ENCODE data around the gene TRIM17.

TRIM17 gene

DNA sequence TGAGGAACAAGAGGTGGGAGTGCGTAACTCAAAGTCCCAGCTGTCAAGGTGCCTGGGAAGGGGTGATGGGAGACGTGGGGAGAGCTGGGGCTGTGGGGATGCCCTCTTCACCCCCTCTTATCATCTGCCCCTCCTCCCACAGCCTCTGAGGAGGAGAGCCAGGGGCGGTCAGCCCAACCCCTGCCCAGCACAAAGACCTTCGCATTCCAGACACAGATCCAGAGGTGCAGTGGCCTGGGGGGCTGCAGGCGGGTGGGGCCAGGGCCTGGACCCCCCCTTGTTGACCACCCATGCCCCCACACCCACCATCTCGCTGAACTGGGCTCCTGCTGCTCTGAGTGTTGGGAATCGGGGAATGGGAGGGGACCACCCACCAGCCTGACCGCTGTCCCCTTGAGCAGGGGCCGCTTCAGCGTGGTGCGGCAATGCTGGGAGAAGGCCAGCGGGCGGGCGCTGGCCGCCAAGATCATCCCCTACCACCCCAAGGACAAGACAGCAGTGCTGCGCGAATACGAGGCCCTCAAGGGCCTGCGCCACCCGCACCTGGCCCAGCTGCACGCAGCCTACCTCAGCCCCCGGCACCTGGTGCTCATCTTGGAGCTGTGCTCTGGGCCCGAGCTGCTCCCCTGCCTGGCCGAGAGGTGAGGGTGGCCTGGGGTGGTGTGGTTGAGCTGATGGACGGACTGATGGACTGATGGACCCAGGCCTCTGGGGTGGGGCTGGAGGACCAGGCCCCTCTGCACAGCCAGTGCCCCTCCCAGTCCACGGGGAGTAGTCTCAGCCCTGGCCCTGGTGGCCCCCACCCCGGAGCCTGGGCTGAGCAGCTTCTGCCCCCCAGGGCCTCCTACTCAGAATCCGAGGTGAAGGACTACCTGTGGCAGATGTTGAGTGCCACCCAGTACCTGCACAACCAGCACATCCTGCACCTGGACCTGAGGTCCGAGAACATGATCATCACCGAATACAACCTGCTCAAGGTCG is 39.7 kb downstream of the TRIM17 start:
- no peak for DNase-seq

DNA sequence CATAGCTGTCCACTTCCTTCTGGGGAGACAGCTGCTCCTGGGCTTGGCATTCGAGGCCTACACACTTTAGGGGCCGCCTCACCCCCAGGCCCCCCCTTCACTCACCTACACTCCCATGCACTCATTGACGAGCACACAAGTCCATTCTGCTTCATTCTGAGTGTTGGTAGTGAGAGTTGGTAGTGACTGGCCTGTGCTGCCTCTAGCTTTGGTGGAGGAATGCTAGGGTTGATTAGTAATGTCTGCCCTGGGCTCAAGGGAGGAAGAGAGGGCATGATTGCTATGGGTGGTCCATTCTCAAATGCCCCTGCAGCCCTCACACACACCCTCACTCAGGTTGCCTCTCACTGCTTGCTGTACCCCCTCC is 40.4 kb downstream of the TRIM17 start:
- DNase-seq, result no peak

DNA sequence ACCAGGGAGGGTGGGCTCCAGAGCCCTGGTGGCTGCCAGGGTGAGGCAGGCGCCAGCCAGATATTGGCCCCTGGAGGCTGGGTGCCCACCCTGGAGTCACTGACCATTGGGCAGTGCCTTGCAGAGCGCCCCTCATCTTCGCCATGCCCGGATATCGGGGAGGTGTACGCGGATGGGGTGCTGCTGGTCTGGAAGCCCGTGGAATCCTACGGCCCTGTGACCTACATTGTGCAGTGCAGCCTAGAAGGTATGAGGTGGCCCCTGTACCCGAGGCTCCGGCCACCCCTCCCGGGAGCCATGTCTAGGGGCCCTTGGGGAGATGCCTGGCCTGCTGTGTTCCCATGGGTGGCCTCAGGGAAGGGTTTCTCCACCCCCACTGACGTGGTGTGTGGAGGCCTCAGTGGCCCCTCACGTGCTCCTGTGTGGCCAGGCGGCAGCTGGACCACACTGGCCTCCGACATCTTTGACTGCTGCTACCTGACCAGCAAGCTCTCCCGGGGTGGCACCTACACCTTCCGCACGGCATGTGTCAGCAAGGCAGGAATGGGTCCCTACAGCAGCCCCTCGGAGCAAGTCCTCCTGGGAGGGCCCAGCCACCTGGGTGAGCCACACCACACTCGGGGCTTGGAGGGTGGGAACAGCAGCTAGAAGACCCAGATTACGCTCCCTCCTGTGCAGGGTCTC is 40.9 kb downstream of the TRIM17 start:
- DNase-seq, result no peak

- DNase-seq, result no peak
Observed at GRCh38 chr1:228374711-228375577, 41.7 kb downstream of the TRIM17 start.

DNA sequence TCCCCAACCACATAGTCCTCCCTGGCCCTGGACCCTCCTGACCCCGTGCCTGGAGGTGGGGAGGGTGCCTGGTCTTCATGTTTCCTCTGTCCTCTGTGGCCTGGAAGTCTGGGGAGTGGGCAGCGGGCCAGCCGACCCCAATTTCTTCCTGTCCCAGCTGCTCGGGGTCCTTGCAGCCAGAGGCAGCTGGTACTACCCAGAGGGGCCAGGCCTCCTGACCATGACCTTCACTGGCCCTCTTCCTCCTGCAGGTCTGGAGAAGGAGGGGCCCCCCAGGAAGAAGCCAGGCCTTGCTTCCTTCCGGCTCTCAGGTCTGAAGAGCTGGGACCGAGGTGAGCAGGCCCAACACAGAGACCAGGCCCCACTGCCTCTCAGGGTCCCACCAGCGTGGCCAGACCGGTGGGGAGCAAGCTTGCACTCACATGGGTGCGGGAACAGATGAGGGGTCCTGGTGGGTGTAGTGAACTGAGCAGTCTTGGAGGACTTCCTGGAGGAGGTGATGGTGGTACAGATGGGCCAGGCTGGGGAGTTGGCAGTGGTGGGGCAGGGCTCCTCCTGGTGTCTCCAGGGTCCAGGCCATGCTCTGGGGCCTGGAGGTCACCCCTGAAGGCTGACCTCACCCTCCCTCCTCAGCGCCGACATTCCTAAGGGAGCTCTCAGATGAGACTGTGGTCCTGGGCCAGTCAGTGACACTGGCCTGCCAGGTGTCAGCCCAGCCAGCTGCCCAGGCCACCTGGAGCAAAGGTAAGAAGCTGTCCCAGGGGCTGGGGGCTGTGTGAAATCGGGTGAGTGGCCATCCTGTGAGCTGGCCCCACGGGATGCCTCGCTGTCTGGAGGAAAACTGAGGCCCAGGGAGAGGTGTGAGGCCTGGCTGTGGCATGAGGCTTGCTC is 42.7 kb downstream of the TRIM17 start:
- no peak for DNase-seq

DNA sequence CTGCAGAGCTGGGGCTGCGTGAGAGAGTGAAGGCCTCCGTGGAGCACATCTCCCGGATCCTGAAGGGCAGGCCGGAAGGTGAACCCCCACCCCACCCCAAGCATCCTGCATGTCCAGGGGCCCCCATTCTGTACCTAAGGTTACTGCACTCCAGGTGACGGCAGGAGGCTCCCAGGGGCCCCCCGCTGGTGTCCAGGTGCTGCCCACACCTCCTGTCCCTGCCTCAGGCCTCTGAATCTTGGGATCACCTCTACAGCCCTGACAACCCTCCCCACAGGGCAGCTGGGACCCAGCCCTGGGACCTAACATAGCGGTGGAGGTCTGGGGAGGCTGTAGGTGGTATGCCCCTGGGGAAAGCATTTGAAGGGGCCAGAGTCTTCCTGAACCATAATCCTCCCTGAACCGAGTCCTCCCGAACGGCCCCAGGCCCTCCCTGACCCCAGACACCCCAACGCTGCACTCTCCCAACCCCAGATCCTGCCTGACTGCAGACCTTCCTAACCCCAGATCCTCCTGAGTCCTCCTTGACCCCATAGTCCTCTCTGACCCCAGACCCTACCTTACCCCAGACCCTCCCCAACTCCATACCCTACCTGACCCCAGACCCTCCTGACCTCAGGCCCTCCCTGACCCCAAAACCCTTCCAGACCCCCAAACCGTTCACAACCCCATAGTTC is 43.5 kb downstream of the TRIM17 start:
- no peak for DNase-seq

DNA sequence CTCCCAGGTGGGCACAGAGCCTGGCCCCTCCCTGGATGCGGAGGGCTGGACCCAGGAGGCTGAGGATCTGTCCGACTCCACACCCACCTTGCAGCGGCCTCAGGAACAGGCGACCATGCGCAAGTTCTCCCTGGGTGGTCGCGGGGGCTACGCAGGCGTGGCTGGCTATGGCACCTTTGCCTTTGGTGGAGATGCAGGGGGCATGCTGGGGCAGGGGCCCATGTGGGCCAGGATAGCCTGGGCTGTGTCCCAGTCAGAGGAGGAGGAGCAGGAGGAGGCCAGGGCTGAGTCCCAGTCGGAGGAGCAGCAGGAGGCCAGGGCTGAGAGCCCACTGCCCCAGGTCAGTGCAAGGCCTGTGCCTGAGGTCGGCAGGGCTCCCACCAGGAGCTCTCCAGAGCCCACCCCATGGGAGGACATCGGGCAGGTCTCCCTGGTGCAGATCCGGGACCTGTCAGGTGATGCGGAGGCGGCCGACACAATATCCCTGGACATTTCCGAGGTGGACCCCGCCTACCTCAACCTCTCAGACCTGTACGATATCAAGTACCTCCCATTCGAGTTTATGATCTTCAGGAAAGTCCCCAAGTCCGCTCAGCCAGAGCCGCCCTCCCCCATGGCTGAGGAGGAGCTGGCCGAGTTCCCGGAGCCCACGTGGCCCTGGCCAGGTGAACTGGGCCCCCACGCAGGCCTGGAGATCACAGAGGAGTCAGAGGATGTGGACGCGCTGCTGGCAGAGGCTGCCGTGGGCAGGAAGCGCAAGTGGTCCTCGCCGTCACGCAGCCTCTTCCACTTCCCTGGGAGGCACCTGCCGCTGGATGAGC is 44.3 kb downstream of the TRIM17 start:
- no peak for DNase-seq

GRCh38 chr1:228371741-228372182 is 44.9 kb downstream of the TRIM17 start:
- DNase-seq, result no peak

- DNase-seq, result no peak
Observed at GRCh38 chr1:228370941-228371740, 45.5 kb downstream of the TRIM17 start.

DNA sequence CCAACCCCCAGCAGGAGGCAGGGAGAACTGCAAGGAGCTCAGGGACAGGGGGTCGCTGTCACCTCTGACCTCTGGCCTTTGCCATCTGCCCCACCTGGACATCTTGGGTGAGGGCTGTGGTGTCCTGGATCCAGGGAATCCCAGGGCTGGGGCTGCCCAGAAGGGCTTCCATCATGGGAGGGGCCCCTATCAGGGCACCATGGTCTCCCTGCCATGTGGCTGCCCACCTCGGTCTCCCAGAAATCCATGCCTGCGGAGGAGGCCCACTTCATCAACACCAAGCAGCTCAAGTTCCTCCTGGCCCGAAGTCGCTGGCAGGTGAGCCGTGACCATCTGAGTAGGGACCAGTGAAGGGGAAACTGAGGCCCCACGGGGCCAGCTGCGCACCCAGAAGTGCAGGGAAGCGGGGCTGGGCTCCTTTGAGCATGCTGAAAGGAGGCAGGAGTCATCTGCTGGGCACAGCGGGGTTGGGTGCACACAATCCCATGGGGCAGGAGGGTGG is 46.2 kb downstream of the TRIM17 start:
- no peak for DNase-seq

GRCh38 chr1:228369608-228370438 is 46.8 kb downstream of the TRIM17 start:
- DNase-seq, result no peak

DNA sequence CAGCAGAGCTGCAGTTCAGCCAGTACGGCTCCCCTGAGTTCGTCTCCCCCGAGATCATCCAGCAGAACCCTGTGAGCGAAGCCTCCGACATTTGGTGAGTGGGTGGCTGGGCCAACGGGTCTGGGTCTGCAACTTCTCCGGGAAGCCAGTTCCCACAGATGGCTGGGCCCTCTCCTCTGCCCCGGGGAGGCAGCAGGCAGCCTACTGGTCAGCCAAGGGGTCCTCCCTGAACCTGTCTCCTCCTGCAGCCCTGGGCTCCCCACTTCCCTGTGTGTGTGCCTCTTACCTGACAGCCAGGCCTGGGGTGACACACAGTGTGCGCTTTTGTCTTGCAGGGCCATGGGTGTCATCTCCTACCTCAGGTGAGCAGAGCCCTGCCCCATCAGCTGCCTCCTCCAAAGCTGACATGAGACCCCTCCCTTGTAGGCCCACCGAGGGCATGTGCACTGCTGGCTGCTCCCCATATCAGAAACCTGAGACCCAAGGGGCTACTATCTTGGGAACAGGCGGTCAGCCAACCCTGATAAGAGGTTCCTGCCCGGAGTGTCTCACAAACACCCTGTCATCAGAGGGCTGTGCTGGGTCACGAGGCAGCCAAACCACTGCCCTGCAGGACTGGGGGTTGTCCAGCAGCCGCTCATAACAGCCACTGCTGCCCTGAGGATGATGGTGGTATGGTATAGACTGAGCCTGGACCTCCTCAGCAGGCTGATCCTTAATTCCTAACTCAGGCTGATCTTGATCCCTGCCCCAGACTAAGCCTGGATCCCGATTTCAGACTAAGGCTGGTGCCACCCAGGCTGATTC is 47.7 kb downstream of the TRIM17 start:
- DNase-seq, result no peak

- DNase-seq, result no peak
Observed at GRCh38 chr1:228367798-228368791, 48.6 kb downstream of the TRIM17 start.

GRCh38 chr1:228366866-228367741 is 49.6 kb downstream of the TRIM17 start:
- no peak for DNase-seq
